Stimulated activated CD4-positive, alpha-beta T cell treated with anti-CD3 and anti-CD28 coated beads, Interleukin-15, amount 100 ng/mL, for 24 hours (primary cell): ENCODE measurements around the gene RAPGEF3.

Experiments used
- DNase-seq: peaks from one replicate; pipeline ENCODE4 v3.0.0-alpha.2; 2020

The RAPGEF3 gene

GRCh38 chr12:47717443-47718193 is 41.1 kb downstream of the RAPGEF3 start:
- DNase-seq = peak; percentile 58

DNA sequence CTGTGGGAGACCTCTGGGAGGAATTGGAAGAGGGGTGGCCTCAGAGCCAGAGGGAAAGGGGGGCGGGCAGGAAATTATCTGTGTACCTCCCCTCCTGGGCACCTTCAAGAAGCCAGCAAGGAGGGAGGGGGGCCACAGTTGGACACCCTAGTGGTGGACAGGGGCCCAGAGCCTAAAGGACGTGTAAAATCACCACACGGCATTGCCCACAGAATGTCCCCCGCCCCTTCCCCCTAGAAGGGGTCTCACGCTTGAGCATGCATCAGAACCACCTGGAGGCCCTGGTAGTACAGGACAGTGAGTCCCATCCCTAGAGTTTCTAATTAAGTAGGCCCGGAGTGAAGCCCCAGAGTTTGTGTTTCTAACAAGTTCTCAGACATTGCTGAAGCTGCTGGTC is 41.6 kb downstream of the RAPGEF3 start:
- no peak for DNase-seq

DNA sequence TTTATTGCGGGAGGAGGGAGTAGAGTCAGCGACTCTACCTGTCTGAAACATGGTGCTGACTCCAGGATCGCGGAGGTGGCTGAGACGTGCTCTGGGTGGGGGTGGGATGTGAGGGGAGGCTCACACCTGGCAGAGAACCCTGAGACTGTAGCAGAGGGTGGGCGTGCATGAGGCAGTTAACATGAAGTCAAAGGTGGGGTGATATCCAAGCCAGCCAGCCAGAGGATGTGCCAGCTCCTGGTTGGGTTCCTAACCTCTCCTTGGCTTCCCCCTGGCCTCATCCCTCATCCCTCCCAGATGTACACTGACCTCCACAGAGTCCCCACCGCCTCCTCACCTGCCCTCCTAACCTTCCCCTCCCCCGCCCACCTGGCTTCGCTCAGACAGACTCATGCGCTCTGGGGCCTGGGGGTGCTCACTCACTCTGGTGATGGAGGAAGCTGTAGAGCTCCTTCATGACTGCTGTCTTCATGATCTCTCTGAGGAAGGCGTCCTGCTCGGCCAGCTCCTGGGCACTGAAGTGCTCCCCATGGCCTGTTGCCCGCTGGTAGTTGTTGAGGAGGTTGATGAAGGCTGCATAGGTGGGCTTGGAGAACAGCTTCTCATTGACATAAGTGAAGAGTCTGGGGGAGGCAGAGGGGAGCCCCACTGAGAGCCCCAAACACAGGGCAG is 42.7 kb downstream of the RAPGEF3 start:
- no peak for DNase-seq

- peak; percentile 86 for DNase-seq
Measured at GRCh38 chr12:47715393-47715876, 43.2 kb downstream of the RAPGEF3 start.

DNA sequence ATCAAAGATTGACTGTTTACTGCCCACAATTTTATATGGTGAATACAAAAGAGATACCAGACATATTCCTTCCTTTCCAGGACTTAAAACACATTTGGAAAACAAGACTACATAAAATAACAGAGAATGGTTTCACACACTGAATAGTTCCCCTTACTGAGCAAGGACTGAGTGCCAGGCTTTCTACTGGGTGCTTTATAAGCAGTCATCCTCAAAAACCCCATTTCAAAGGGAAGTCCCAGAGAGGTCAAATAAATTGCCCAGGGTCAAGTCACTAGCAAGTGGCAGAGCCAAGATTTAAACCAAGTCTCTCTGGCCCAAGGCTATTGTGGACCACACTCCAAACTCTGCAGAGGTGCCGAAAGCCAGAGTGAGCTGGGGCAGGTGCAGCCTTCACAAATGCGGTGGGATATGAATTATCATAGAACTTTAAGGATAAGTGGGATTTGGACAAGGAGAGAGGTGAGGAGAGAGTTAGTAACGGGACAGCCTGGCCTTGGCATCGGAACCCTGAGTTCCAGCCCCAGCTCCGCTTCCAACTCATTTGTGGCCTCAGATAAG is 43.8 kb downstream of the RAPGEF3 start:
- no peak for DNase-seq

- no peak for DNase-seq
Measured at GRCh38 chr12:47712171-47712570, 46.5 kb downstream of the RAPGEF3 start.

DNA sequence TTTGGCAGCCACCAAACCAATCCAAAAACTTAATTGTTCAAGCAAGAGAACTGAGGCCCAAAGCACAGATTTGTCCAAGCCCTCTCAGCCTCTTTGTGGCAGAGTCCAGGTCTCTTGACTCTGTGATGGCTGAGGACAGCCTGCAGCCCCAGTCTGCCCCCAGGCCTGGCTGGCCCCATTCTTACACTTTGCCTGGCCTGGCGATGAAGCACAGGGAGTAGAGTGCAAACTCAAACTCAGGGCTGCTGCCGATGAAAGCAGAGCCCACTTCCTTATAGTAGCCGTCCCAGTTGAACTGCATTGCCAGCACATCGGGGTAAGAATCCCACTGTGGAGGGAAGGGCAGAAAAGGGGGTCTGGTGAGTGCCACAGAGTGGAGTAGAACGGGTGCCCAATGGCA is 47.2 kb downstream of the RAPGEF3 start:
- DNase-seq = no peak

- DNase-seq = no peak
Measured at GRCh38 chr12:47710278-47710677, 48.4 kb downstream of the RAPGEF3 start.

GRCh38 chr12:47709671-47710070 is 49.0 kb downstream of the RAPGEF3 start:
- DNase-seq = no peak

- DNase-seq = no peak
Measured at GRCh38 chr12:47709237-47709636, 49.4 kb downstream of the RAPGEF3 start.

GRCh38 chr12:47707905-47708543 is 50.7 kb downstream of the RAPGEF3 start:
- no peak for DNase-seq

GRCh38 chr12:47707355-47707754 is 51.3 kb downstream of the RAPGEF3 start:
- DNase-seq = no peak

DNA sequence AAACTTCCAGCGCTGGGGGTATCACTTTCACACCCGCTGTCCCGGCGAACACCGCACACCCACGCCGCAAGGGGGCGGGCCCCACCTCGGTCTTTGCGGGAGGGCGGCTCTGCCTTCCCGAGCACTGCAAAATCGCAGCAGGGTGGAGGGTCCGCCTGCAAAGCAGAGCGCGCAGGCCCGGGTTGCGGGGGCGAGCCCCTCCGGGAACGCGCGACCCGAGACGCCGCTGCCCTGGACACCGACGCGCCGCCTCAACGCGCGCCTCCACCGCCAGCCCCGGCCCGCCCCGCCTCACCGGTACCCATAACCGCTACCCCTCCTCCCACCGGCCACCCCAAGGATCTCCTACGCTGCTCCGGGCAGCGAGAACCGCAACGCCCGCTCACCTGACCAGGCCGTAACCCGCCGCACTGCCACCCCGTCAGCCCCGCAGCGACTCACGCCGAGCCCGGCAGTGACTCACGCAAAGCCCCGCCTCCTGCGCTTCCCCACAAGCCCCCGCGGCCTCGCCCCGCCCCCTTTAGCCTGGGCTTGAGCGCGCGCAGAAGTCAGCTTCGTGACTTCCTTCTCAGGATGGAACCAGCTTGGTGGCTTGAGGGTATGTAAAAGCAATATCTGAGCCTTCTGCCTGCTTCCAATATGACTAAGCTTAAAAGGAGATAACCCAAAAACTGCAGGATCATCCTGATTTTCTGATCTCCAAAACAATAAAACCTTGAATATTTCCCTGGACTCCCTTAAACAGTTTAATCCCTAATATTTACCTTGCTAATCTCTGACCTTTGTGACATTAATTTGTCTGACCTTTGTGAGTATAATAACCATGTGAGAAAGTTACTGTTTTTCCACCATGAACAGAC is 52.9 kb downstream of the RAPGEF3 start, which contains the start of gene RPAP3:
Gene RPAP3, minus strand, starts transcription at position 465 of the 860 bp plus-strand sequence. CDS start 3,190 bp downstream, outside the sequence.
- DNase-seq = peak; percentile 99

DNA sequence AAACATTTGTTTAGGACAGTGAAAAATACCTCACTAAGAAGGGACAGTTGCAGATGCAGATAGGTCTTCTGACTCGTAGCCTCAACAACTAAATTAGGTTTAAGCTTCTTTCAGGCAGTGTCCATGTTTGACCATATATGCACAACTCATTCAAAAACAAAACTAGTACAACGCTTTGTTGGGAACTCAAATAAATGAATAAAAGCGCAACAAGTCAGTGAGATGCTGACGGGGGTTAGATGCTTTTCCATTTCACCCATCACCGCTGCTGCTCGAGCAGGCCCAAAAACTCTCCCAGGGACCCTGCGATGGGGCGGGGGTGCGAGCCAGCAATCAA is 53.5 kb downstream of the RAPGEF3 start:
- no peak for DNase-seq

DNA sequence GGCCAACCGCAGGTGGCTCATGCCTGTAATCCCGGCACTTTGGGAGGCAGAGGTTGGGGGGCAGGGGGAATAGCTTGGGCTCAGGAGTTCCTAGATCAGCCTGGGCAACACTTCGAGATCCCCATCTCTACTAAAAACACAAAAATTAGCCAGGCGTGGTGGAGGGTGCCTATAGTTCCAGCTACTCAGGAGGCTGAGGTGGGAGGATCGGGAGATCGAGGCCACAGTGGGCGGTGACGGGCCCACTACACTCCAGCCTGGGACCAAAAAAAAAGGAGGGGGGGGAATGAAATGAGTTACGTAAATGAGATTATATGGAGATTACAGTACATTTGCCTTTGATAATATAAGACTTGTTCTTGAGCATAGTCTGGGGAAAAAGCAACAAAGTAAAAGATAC is 54.0 kb downstream of the RAPGEF3 start:
- no peak for DNase-seq

DNA sequence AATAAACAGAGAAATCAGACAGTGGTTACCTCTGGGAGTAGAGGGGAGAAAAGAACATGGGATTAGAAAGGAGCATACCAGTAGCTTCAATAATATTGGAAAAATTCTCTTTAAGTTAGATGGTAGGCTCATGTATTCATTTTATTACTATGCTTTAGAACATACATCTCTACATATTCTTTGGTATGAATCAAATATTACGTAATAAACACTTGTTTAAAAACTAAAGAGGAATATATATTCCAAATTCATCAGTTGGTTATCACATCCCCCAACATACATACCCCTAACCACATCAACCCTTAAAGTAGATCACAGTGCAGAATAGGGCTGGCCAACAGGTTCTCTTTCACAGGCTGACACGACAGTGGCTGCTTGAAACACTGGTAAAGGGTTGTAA is 58.4 kb downstream of the RAPGEF3 start:
- no peak for DNase-seq

DNA sequence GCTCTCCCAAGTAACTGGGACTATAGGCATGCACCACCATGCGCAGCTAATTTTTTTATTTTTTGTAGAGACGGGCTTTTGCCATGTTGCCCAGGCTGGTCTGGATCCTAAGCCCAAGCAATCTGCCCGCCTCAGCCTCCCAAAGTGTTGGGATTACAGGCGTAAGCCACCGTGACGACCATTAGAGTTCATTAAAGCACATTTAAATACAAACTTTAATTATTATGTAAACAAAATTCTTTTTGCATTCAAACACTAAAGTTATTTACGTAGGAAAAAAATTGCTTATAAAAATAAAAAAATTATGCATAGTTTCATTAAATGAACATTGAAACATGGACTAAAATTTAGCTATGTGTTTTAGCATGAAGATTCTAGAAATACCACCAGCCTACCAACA is 60.0 kb downstream of the RAPGEF3 start:
- DNase-seq = no peak

DNA sequence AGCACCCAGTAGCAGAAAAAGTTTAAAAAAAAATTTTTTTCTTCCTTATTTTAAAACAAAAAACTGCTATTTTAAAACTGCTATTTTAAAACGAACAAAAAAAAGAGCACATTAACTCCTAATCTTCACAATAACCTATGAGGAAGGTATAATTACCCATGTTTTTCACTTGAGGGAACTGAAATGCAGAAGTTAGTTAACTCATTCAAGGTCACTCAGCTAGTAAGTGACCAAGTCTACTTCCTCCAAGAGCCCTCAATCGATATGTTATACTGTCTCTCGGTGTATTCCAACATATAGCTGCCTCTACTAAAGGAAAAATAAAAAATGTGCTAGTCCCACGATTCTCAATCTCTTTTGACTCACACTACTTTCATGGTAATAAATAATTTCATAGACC is 60.6 kb downstream of the RAPGEF3 start:
- no peak for DNase-seq

GRCh38 chr12:47689215-47689614 is 69.5 kb downstream of the RAPGEF3 start:
- DNase-seq = no peak

DNA sequence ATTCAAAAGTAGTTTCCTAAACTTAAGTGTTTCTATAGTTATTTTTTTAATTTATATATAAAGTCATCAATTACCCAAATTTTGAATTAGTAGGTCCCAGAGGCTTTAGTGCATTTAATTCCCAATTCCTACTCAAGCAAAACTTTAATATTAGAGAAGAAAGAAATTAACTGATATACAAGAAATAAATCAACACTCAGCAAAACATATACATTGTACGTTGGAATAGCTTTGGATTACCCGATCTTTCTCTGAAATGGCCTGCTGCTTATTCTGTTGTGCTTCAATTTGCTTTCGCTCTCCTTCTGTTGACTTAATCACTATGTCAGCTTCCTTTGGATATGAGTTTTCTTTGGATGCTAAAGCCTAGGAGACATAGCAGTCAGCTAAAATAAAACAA is 71.0 kb downstream of the RAPGEF3 start:
- DNase-seq = no peak

DNA sequence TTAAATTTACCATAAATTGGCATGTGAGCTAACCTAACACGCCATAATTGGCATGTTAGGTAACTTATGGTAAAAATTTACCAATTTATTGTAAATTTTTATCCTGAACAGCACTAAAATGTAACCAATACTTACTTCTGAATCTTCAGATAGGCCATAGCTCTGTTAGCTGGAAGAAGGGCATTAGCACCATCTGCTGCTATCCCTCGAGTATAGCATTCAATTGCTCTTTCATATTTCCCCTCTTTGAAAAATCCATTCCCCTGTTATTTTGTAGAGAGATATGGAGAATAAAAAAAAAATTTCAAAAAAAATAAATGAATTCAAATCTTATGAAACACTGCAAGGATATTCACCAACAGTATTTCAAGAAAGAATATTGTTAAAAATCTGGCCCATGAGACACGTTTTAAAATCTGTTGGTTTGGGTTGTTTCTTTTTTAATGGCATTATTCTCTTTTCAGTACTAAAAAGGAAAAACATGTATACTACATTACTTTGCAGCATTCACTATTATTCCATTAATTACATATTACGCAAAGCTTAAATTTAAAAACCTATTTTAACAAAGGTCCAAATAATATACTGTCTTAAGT is 71.9 kb downstream of the RAPGEF3 start:
- DNase-seq = peak; percentile 15
